ENCODE results near the gene SLA2.

SLA2 gene

GRCh38 chr20:36607586-36608387 is 38.2 kb downstream of the SLA2 start:
- no peak for DNase-seq (ENCODE audit: low spot score)

- DNase-seq (ENCODE audit: low spot score), result no peak
Observed at GRCh38 chr20:36606158-36607066, 39.6 kb downstream of the SLA2 start.

- peak; percentile 99 for DNase-seq (ENCODE audit: low spot score)
Observed at GRCh38 chr20:36605399-36606157, 40.4 kb downstream of the SLA2 start, which contains the start of gene RAB5IF. Gene RAB5IF (plus strand): TSS chr20:36605779. CDS start chr20:36605952, 173 bp downstream.

GRCh38 chr20:36604952-36605398 is 41.0 kb downstream of the SLA2 start:
- DNase-seq (ENCODE audit: low spot score), result peak; percentile 53

GRCh38 chr20:36601540-36601939 is 44.5 kb downstream of the SLA2 start:
- DNase-seq (ENCODE audit: low spot score), result no peak

GRCh38 chr20:36599912-36600345 is 46.1 kb downstream of the SLA2 start:
- DNase-seq (ENCODE audit: low spot score), result no peak

- DNase-seq (ENCODE audit: low spot score), result no peak
Observed at GRCh38 chr20:36593347-36593929, 52.6 kb downstream of the SLA2 start.

GRCh38 chr20:36591854-36592641 is 53.9 kb downstream of the SLA2 start:
- peak; percentile 63 for DNase-seq (ENCODE audit: low spot score)

GRCh38 chr20:36591281-36591680 is 54.7 kb downstream of the SLA2 start:
- DNase-seq (ENCODE audit: low spot score), result no peak

- no peak for DNase-seq (ENCODE audit: low spot score)
Observed at GRCh38 chr20:36587388-36588070, 58.5 kb downstream of the SLA2 start.

- no peak for DNase-seq (ENCODE audit: low spot score)
Observed at GRCh38 chr20:36585410-36586125, 60.4 kb downstream of the SLA2 start.

- DNase-seq (ENCODE audit: low spot score), result no peak
Observed at GRCh38 chr20:36584018-36584481, 61.9 kb downstream of the SLA2 start.

GRCh38 chr20:36582821-36583220 is 63.2 kb downstream of the SLA2 start:
- no peak for DNase-seq (ENCODE audit: low spot score)

GRCh38 chr20:36582322-36582721 is 63.7 kb downstream of the SLA2 start:
- peak; percentile 25 for DNase-seq (ENCODE audit: low spot score)

GRCh38 chr20:36579996-36580545 is 65.9 kb downstream of the SLA2 start:
- no peak for DNase-seq (ENCODE audit: low spot score)

GRCh38 chr20:36578356-36579041 is 67.5 kb downstream of the SLA2 start:
- no peak for DNase-seq (ENCODE audit: low spot score)

GRCh38 chr20:36576081-36576445 is 69.9 kb downstream of the SLA2 start:
- DNase-seq (ENCODE audit: low spot score), result no peak

- peak; percentile 39 for DNase-seq (ENCODE audit: low spot score)
Observed at GRCh38 chr20:36574366-36575135, 71.4 kb downstream of the SLA2 start.
